Measurements from ENCODE around the gene AFF1. TPM values are rescaled to one million over a fixed set of nuclear protein-coding genes. Genes with fewer than 3 reads are reported as not detected.
A peak's percentile ranks its signal among the peaks of the same experiment; 100 is the strongest.

AFF1 gene
- 100 to 1,000 TPM in 2 of 4 donors, 10 to 100 TPM in 2; 26.7 to 200 (median 92.5) TPM for total RNA-seq

GRCh38 chr4:86934771-86935565 lies at the start of gene AFF1:
AFF1 (plus strand) TSS chr4:86935011; CDS start chr4:86948534, 13,523 bp downstream.
- intact Hi-C loops (cut with DNase I; ENCODE audit: low total_unique reads): no loop called here
- Histone ChIP-seq H3K4me1 (peaks cover 0 to 7% of the 10 kb centered on the region in 2 donors), H3K27ac (peak within 1 kb of the TSS; percentile 96 to 99), H3K4me3 (peak within 1 kb of the TSS; percentile 88 to 98), H3K27me3 (no peaks in the 10 kb centered on the region), H3K9me3 (no peaks in the 10 kb centered on the region), H3K36me3 (no peaks in the 10 kb centered on the region)
- DNase-seq: peak; percentile 92 to 95
- TF ChIP-seq, protein P1, sequence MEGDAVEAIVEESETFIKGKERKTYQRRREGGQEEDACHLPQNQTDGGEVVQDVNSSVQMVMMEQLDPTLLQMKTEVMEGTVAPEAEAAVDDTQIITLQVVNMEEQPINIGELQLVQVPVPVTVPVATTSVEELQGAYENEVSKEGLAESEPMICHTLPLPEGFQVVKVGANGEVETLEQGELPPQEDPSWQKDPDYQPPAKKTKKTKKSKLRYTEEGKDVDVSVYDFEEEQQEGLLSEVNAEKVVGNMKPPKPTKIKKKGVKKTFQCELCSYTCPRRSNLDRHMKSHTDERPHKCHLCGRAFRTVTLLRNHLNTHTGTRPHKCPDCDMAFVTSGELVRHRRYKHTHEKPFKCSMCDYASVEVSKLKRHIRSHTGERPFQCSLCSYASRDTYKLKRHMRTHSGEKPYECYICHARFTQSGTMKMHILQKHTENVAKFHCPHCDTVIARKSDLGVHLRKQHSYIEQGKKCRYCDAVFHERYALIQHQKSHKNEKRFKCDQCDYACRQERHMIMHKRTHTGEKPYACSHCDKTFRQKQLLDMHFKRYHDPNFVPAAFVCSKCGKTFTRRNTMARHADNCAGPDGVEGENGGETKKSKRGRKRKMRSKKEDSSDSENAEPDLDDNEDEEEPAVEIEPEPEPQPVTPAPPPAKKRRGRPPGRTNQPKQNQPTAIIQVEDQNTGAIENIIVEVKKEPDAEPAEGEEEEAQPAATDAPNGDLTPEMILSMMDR (IDR thresholded peaks at IDR 0.05): peak; percentile 45 to 72 (median 54)
- TF ChIP-seq POLR2A (IDR thresholded peaks at IDR 0.05): peak; percentile 93 to 97

DNA sequence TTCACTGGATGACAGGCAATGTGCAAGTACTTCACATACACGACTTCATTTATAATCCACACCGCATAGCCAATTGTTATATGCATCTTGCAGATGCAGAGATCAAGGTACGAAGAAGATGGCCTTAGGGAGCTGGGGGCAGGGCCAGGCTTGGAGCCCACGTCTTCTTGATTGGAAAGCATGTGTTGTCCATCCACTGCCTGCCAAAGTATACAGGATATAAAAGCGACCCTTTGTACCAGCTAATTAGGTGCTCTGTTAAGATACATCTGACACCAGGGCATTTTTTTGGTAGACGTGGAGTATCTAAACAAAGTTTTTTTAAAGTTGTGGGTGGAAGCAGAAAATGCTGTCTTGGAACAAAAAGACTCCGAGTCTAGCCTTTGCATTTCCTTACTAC lies 44.0 kb upstream of the AFF1 start:
- Histone ChIP-seq H3K4me1 (no peaks in the 10 kb centered on the region), H3K36me3 (no peaks in the 10 kb centered on the region), H3K4me3 (no peak overlapping the region), H3K9me3 (no peaks in the 10 kb centered on the region), H3K27ac (no peak overlapping the region), H3K27me3 (no peaks in the 10 kb centered on the region)
- intact Hi-C loops (cut with DNase I; ENCODE audit: low total_unique reads): no loop called here
- DNase-seq: no peak
- TF ChIP-seq, protein P1 (IDR thresholded peaks at IDR 0.05): no peak
- TF ChIP-seq POLR2A (IDR thresholded peaks at IDR 0.05): no peak

DNA sequence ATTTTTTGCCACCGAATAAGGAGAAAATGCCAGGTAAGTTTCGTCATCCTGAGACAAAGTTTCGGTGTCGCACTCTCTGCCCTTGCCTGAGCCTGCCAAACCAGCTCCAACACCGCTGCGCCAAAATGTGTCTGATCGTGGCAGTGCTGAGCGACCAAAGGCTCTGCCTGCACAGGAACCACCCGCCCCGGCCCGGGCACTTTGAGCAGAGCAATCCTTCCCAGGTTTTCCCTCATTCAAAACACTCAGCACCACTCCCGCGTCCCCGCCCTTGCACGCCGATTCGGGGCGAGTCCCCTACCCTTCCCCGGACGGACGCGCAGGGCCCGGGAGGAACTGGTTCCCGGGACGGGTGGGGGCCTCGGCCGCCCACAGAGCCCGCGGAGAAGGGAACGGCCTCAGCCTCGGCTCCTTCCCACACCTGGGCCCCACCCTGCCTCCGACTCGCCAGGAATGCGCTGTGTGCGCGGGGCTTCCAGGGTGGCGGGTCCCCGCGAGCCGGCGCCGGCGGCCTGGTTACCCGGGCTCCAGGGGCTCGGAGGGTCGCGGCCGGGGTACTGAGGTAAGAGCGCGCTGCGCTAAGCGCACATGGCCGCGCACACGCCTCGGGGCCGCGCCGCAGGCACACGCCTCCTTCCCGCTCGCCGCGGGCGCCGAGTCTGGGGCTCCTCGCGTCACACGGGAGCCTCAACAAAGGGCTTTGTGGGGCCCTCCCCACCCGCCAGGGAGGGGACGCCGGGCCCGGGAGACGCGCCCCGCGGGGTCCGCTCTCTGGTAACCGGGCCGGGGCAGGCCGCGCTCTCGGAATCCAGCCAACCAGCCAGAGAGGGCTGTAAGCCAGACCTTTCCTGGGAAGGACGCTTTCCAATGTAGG lies 42.8 kb upstream of the AFF1 start, which contains the start of gene C4orf36:
Gene C4orf36 (minus strand): TSS at position 661 of the 874 bp plus-strand sequence. CDS start 902 bp downstream, outside the sequence.
- DNase-seq: peak; percentile 46 to 60
- Histone ChIP-seq H3K4me3 (peak within 1 kb of the TSS; percentile 57 to 63), H3K27me3 (no peaks in the 10 kb centered on the region), H3K4me1 (no peaks in the 10 kb centered on the region), H3K9me3 (no peaks in the 10 kb centered on the region), H3K27ac (peak within 1 kb of the TSS; percentile 47 to 80), H3K36me3 (no peaks in the 10 kb centered on the region)
- TF ChIP-seq, protein P1 (IDR thresholded peaks at IDR 0.05): no peak
- peak in 1 of 2 donors; percentile 20 for TF ChIP-seq POLR2A (IDR thresholded peaks at IDR 0.05)
- intact Hi-C loops (cut with DNase I; ENCODE audit: low total_unique reads): no loop called here

GRCh38 chr4:86892636-86892960 lies 42.2 kb upstream of the AFF1 start:
- Histone ChIP-seq H3K36me3 (no peaks in the 10 kb centered on the region), H3K4me3 (peak overlapping the region; percentile 57 to 63), H3K27ac (peak overlapping the region; percentile 47 to 80), H3K9me3 (no peaks in the 10 kb centered on the region), H3K4me1 (no peaks in the 10 kb centered on the region), H3K27me3 (no peaks in the 10 kb centered on the region)
- TF ChIP-seq, protein P1 (IDR thresholded peaks at IDR 0.05): no peak
- TF ChIP-seq POLR2A (IDR thresholded peaks at IDR 0.05): no peak
- intact Hi-C loops (cut with DNase I; ENCODE audit: low total_unique reads): no loop called here
- no peak for DNase-seq

Measured in uterus (tissue), 4 donors.